Measurements from ENCODE around the gene CFAP157.

The CFAP157 gene

GRCh38 chr9:127684576-127684975 lies 22.2 kb upstream of the CFAP157 start:
- Mint-ChIP-seq H3K27ac (no peak overlapping the region), H3K9me3 (no peaks in the 10 kb centered on the region)

GRCh38 chr9:127686461-127687393 lies 20.1 kb upstream of the CFAP157 start:
- H3K27me3 Mint-ChIP-seq = no peaks in the 10 kb centered on the region
- no peaks in the 10 kb centered on the region for H3K4me1 Mint-ChIP-seq
- H3K27ac Mint-ChIP-seq = no peak overlapping the region
- no peaks in the 10 kb centered on the region for H3K36me3 Mint-ChIP-seq
- H3K4me3 Mint-ChIP-seq = no peak overlapping the region
- no peaks in the 10 kb centered on the region for H3K9me3 Mint-ChIP-seq

More at GRCh38 chr9:127684576-127684975, 22.2 kb upstream of the CFAP157 start:
- Mint-ChIP-seq H3K4me1 (no peaks in the 10 kb centered on the region), H3K27me3 (no peaks in the 10 kb centered on the region), H3K36me3 (no peaks in the 10 kb centered on the region), H3K4me3 (no peak overlapping the region)

GRCh38 chr9:127689329-127690000 lies 17.3 kb upstream of the CFAP157 start:
- H3K4me1 Mint-ChIP-seq = no peaks in the 10 kb centered on the region
- H3K36me3 Mint-ChIP-seq = no peaks in the 10 kb centered on the region
- no peak overlapping the region for H3K4me3 Mint-ChIP-seq
- no peaks in the 10 kb centered on the region for H3K9me3 Mint-ChIP-seq
- no peak overlapping the region for H3K27ac Mint-ChIP-seq
- H3K27me3 Mint-ChIP-seq = no peaks in the 10 kb centered on the region

GRCh38 chr9:127690735-127691134 lies 16.1 kb upstream of the CFAP157 start:
- H3K27ac Mint-ChIP-seq = no peak overlapping the region
- no peak overlapping the region for H3K4me3 Mint-ChIP-seq
- no peaks in the 10 kb centered on the region for H3K4me1 Mint-ChIP-seq
- no peaks in the 10 kb centered on the region for H3K27me3 Mint-ChIP-seq
- H3K36me3 Mint-ChIP-seq = no peaks in the 10 kb centered on the region
- H3K9me3 Mint-ChIP-seq = no peaks in the 10 kb centered on the region

GRCh38 chr9:127692071-127692470 lies 14.7 kb upstream of the CFAP157 start:
- no peaks in the 10 kb centered on the region for H3K36me3 Mint-ChIP-seq
- H3K4me3 Mint-ChIP-seq = no peak overlapping the region
- no peaks in the 10 kb centered on the region for H3K4me1 Mint-ChIP-seq
- no peaks in the 10 kb centered on the region for H3K27me3 Mint-ChIP-seq
- H3K27ac Mint-ChIP-seq = no peak overlapping the region
- H3K9me3 Mint-ChIP-seq = no peaks in the 10 kb centered on the region

- Mint-ChIP-seq H3K4me3 (no peak overlapping the region), H3K4me1 (peaks cover 4% of the 10 kb centered on the region), H3K27me3 (no peaks in the 10 kb centered on the region), H3K36me3 (no peaks in the 10 kb centered on the region), H3K9me3 (no peaks in the 10 kb centered on the region), H3K27ac (no peak overlapping the region)
These were observed 13.6 kb upstream of the CFAP157 start for GRCh38 chr9:127693143-127693542.

- H3K36me3 Mint-ChIP-seq = no peaks in the 10 kb centered on the region
- no peaks in the 10 kb centered on the region for H3K9me3 Mint-ChIP-seq
- no peak overlapping the region for H3K4me3 Mint-ChIP-seq
- no peak overlapping the region for H3K27ac Mint-ChIP-seq
- H3K4me1 Mint-ChIP-seq = peaks cover 4% of the 10 kb centered on the region
- no peaks in the 10 kb centered on the region for H3K27me3 Mint-ChIP-seq
These were observed 13.1 kb upstream of the CFAP157 start for GRCh38 chr9:127693697-127694096.

GRCh38 chr9:127694890-127695720 lies 11.7 kb upstream of the CFAP157 start:
- Mint-ChIP-seq H3K9me3 (no peaks in the 10 kb centered on the region), H3K4me3 (no peak overlapping the region), H3K27me3 (no peaks in the 10 kb centered on the region), H3K4me1 (peaks cover 14% of the 10 kb centered on the region), H3K36me3 (no peaks in the 10 kb centered on the region), H3K27ac (no peak overlapping the region)

- Mint-ChIP-seq H3K36me3 (no peaks in the 10 kb centered on the region), H3K27me3 (no peaks in the 10 kb centered on the region), H3K9me3 (no peaks in the 10 kb centered on the region), H3K4me3 (no peak overlapping the region), H3K4me1 (peaks cover 17% of the 10 kb centered on the region), H3K27ac (no peak overlapping the region)
These were observed 9.2 kb upstream of the CFAP157 start for GRCh38 chr9:127697575-127697974.

GRCh38 chr9:127698386-127698785 lies 8.4 kb upstream of the CFAP157 start:
- Mint-ChIP-seq H3K4me1 (peaks cover 17% of the 10 kb centered on the region), H3K36me3 (no peaks in the 10 kb centered on the region), H3K27me3 (no peaks in the 10 kb centered on the region), H3K9me3 (no peaks in the 10 kb centered on the region), H3K4me3 (no peak overlapping the region), H3K27ac (no peak overlapping the region)

- Mint-ChIP-seq H3K27me3 (no peaks in the 10 kb centered on the region), H3K4me1 (peaks cover 17% of the 10 kb centered on the region), H3K4me3 (peak overlapping the region; percentile 84), H3K27ac (peak overlapping the region; percentile 66), H3K36me3 (no peaks in the 10 kb centered on the region), H3K9me3 (no peaks in the 10 kb centered on the region)
These were observed 7.7 kb upstream of the CFAP157 start for GRCh38 chr9:127698985-127699670.

- Mint-ChIP-seq H3K27me3 (no peaks in the 10 kb centered on the region), H3K4me1 (peaks cover 17% of the 10 kb centered on the region), H3K4me3 (peak overlapping the region; percentile 39), H3K9me3 (no peaks in the 10 kb centered on the region), H3K36me3 (no peaks in the 10 kb centered on the region), H3K27ac (no peak overlapping the region)
These were observed 6.6 kb upstream of the CFAP157 start for GRCh38 chr9:127700140-127700539.

GRCh38 chr9:127700594-127701255 lies 6.1 kb upstream of the CFAP157 start:
- Mint-ChIP-seq H3K27me3 (no peaks in the 10 kb centered on the region), H3K9me3 (no peaks in the 10 kb centered on the region), H3K4me3 (peak overlapping the region; percentile 39), H3K36me3 (no peaks in the 10 kb centered on the region), H3K4me1 (peaks cover 17% of the 10 kb centered on the region), H3K27ac (no peak overlapping the region)

- Mint-ChIP-seq H3K9me3 (no peaks in the 10 kb centered on the region), H3K36me3 (no peaks in the 10 kb centered on the region), H3K4me3 (no peak overlapping the region), H3K27ac (no peak overlapping the region), H3K4me1 (peaks cover 22% of the 10 kb centered on the region), H3K27me3 (no peaks in the 10 kb centered on the region)
These were observed 3.4 kb upstream of the CFAP157 start for GRCh38 chr9:127703289-127703946.

Measured in activated naive CD4-positive, alpha-beta T cell treated with anti-CD3 and anti-CD28 coated beads, Interleukin-2, amount 50 U/mL, for 24 hours (primary cell).